Tibial nerve (tissue), 3 donors: Measurements from ENCODE around the gene BCDIN3D.

ENCODE experiments used
- CTCF ChIP-seq, 5 experiments: fragments of 200-600 bp in 3 of 5; fragments of 450-650 bp in 2 of 5; sonication (generic) in 3 of 5; IDR thresholded peaks; one replicate each; pipeline ENCODE4 v1.5.1; 2016 to 2019; ENCODE audit warnings: antibody characterized with exemption in 5 of 5, mild to moderate bottlenecking in 3 of 5, moderate library complexity in 2 of 5
- POLR2A ChIP-seq, 2 donors: fragments of 450-650 bp; IDR thresholded peaks; one replicate each; pipeline ENCODE4 v1.6.1; 2017; ENCODE audit warnings: antibody characterized with exemption in 2 of 2, mild to moderate bottlenecking in 2 of 2, moderate library complexity in 2 of 2

- TF ChIP-seq CTCF (IDR thresholded peaks at IDR 0.05) = no peak
- TF ChIP-seq POLR2A (IDR thresholded peaks at IDR 0.05) = no peak
Observed at GRCh38 chr12:49891476-49891875, 48.6 kb upstream of the BCDIN3D start.
